Measurements from ENCODE around the gene FGGY. TPM values are rescaled to one million over a fixed set of nuclear protein-coding genes. Genes with fewer than 3 reads are reported as not detected.

The FGGY gene
- total RNA-seq, 1 experiment from 2014 or later = 6.4 TPM

DNA sequence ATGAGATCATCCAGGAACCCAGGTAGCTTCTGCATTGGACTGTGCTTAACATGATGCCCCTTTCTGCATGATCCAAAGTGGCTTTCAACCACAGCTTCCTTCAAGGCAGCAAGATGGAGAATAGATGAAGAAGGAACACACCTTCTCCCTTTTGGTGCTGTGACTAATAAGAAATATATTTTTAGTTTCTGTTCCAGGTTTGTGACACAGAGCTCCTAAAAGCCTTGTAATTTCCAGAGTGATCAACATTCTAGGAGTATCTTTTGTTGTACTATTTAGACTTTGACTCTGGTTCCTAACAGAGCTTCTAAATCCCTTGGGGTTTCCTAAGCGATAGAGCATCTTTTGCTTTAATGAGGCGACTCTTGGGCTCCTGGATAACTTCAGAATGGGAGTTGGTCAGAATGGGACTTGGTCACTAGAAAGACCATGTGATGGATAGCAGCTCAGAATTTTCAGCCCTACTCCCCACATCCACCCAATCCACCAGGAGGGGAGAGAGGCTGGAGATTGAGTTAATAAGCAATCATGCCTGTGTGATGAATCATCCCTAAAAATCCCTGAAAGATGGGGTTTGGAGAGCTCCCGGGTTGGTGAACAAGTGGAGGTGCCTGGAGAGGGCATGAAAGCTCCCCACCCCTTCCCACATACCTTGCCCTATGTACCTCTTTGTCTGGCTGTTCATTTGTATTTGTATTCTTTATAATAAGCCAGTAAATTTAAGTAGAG, 134.8 kb downstream of the FGGY start:
- BruUV-seq (replicated peaks) = no TSS peak
- no peaks in the 10 kb centered on the region for H3K36me3 Mint-ChIP-seq (ENCODE audit: insufficient read depth, unreplicated experiment)
- TF ChIP-seq, protein P1, sequence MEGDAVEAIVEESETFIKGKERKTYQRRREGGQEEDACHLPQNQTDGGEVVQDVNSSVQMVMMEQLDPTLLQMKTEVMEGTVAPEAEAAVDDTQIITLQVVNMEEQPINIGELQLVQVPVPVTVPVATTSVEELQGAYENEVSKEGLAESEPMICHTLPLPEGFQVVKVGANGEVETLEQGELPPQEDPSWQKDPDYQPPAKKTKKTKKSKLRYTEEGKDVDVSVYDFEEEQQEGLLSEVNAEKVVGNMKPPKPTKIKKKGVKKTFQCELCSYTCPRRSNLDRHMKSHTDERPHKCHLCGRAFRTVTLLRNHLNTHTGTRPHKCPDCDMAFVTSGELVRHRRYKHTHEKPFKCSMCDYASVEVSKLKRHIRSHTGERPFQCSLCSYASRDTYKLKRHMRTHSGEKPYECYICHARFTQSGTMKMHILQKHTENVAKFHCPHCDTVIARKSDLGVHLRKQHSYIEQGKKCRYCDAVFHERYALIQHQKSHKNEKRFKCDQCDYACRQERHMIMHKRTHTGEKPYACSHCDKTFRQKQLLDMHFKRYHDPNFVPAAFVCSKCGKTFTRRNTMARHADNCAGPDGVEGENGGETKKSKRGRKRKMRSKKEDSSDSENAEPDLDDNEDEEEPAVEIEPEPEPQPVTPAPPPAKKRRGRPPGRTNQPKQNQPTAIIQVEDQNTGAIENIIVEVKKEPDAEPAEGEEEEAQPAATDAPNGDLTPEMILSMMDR (IDR thresholded peaks at IDR 0.05; ENCODE audit: insufficient read depth in 1 of 2, low read depth in 1 of 2, low read length in 1 of 2, severe bottlenecking in 1 of 2, unreplicated experiment in 1 of 2) = no peak

GRCh38 chr1:59432531-59433439, 135.9 kb downstream of the FGGY start:
- no peaks in the 10 kb centered on the region for H3K4me1 Mint-ChIP-seq (ENCODE audit: low read depth, unreplicated experiment)

More for the DNA sequence above, 134.8 kb downstream of the FGGY start:
- Histone ChIP-seq H3K27me3 (replicated peaks; ENCODE audit: control insufficient read depth, insufficient read depth, low read length) (no peaks in the 10 kb centered on the region), H3K4me1 (peaks cover 7% of the 10 kb centered on the region; the same call in 1 of the 2 replicates), H3K36me3 (ENCODE audit: control insufficient read depth, insufficient read depth, low read length) (no peaks in the 10 kb centered on the region), H3K9me3 (no peaks in the 10 kb centered on the region), H3K4me3 (ENCODE audit: low read depth, low read length) (no peak overlapping the region)
- POLR2A ChIA-PET = no interaction called here
- no peaks in the 10 kb centered on the region for H3K9me3 Mint-ChIP-seq (ENCODE audit: unreplicated experiment)
- H3K27me3 Mint-ChIP-seq (ENCODE audit: insufficient read depth, unreplicated experiment) = no peaks in the 10 kb centered on the region
- no peaks in the 10 kb centered on the region for H3K4me1 Mint-ChIP-seq (ENCODE audit: low read depth, unreplicated experiment)
- CTCF ChIA-PET = no interaction called here
- no peak overlapping the region for H3K27ac Mint-ChIP-seq (ENCODE audit: unreplicated experiment)
- H3K4me3 Mint-ChIP-seq (ENCODE audit: unreplicated experiment) = no peak overlapping the region
- no peak for DNase-seq
- intact Hi-C loops (cut with micrococcal nuclease; ENCODE audit: unreplicated experiment) = no loop called here

GRCh38 chr1:59433440-59433813, 136.5 kb downstream of the FGGY start:
- CTCF ChIA-PET = no interaction called here
- Histone ChIP-seq H3K9me3 (no peaks in the 10 kb centered on the region), H3K36me3 (ENCODE audit: control insufficient read depth, insufficient read depth, low read length) (no peaks in the 10 kb centered on the region), H3K4me1 (peaks cover 7% of the 10 kb centered on the region; the same call in 1 of the 2 replicates), H3K27me3 (replicated peaks; ENCODE audit: control insufficient read depth, insufficient read depth, low read length) (no peaks in the 10 kb centered on the region), H3K4me3 (ENCODE audit: low read depth, low read length) (no peak overlapping the region)
- no peak for DNase-seq
- H3K36me3 Mint-ChIP-seq (ENCODE audit: insufficient read depth, unreplicated experiment) = no peaks in the 10 kb centered on the region
- H3K4me1 Mint-ChIP-seq (ENCODE audit: low read depth, unreplicated experiment) = no peaks in the 10 kb centered on the region
- H3K27ac Mint-ChIP-seq (ENCODE audit: unreplicated experiment) = no peak overlapping the region
- intact Hi-C loops (cut with micrococcal nuclease; ENCODE audit: unreplicated experiment) = no loop called here
- H3K4me3 Mint-ChIP-seq (ENCODE audit: unreplicated experiment) = no peak overlapping the region
- TF ChIP-seq, protein P1 (IDR thresholded peaks at IDR 0.05; ENCODE audit: insufficient read depth in 1 of 2, low read depth in 1 of 2, low read length in 1 of 2, severe bottlenecking in 1 of 2, unreplicated experiment in 1 of 2) = no peak
- no peaks in the 10 kb centered on the region for H3K9me3 Mint-ChIP-seq (ENCODE audit: unreplicated experiment)
- POLR2A ChIA-PET = no interaction called here
- no TSS peak for BruUV-seq (replicated peaks)
- H3K27me3 Mint-ChIP-seq (ENCODE audit: insufficient read depth, unreplicated experiment) = no peaks in the 10 kb centered on the region

More at GRCh38 chr1:59432531-59433439, 135.9 kb downstream of the FGGY start:
- H3K36me3 Mint-ChIP-seq (ENCODE audit: insufficient read depth, unreplicated experiment) = no peaks in the 10 kb centered on the region
- H3K9me3 Mint-ChIP-seq (ENCODE audit: unreplicated experiment) = no peaks in the 10 kb centered on the region
- no peak overlapping the region for H3K4me3 Mint-ChIP-seq (ENCODE audit: unreplicated experiment)
- intact Hi-C loops (cut with micrococcal nuclease; ENCODE audit: unreplicated experiment) = no loop called here
- Histone ChIP-seq H3K36me3 (ENCODE audit: control insufficient read depth, insufficient read depth, low read length) (no peaks in the 10 kb centered on the region), H3K27me3 (replicated peaks; ENCODE audit: control insufficient read depth, insufficient read depth, low read length) (no peaks in the 10 kb centered on the region), H3K4me1 (peaks cover 7% of the 10 kb centered on the region; the same call in 1 of the 2 replicates), H3K9me3 (no peaks in the 10 kb centered on the region), H3K4me3 (ENCODE audit: low read depth, low read length) (no peak overlapping the region)
- POLR2A ChIA-PET = no interaction called here
- H3K27me3 Mint-ChIP-seq (ENCODE audit: insufficient read depth, unreplicated experiment) = no peaks in the 10 kb centered on the region
- CTCF ChIA-PET = no interaction called here
- no peak overlapping the region for H3K27ac Mint-ChIP-seq (ENCODE audit: unreplicated experiment)
- BruUV-seq (replicated peaks) = no TSS peak
- DNase-seq = no peak
- TF ChIP-seq, protein P1 (IDR thresholded peaks at IDR 0.05; ENCODE audit: insufficient read depth in 1 of 2, low read depth in 1 of 2, low read length in 1 of 2, severe bottlenecking in 1 of 2, unreplicated experiment in 1 of 2) = no peak

Measured in Caco-2 (cell line).